Stimulated activated effector memory CD8-positive, alpha-beta T cell treated with anti-CD3 and anti-CD28 coated beads, Interleukin-12 subunit alpha, Interleukin-12 subunit beta, amount 100 ng/mL, for 72 hours (primary cell): ENCODE results near the gene CHTF18.

Experiments
- ATAC-seq: fragments of 150-1000 bp; cut with Tn5 transposase; 2 replicates; pipeline ENCODE4 v1.10.0; 2021
- DNase-seq, 2 donors: peaks; one replicate each; pipeline ENCODE4 v3.0.0; 2021 to 2022; ENCODE audit warnings: low spot score in 2 of 2
- H3K27ac Mint-ChIP-seq: one replicate; pipeline ENCODE4 v1.8.0; 2022; ENCODE audit warnings: mild to moderate bottlenecking, mixed read lengths
- H3K36me3 Mint-ChIP-seq: one replicate; pipeline ENCODE4 v1.8.0; 2022; ENCODE audit warnings: mild to moderate bottlenecking, mixed read lengths
- H3K4me1 Mint-ChIP-seq: one replicate; pipeline ENCODE4 v1.8.0; 2022; ENCODE audit warnings: mixed read lengths
- H3K4me3 Mint-ChIP-seq: one replicate; pipeline ENCODE4 v1.8.0; 2022; ENCODE audit warnings: mild to moderate bottlenecking, mixed read lengths
- H3K9me3 Mint-ChIP-seq: one replicate; pipeline ENCODE4 v1.8.0; 2022; ENCODE audit warnings: mixed read lengths

Gene CHTF18

GRCh38 chr16:792221-792995 is 4.0 kb downstream of the CHTF18 start:
- ATAC-seq (no peak), DNase-seq (no peak)
- H3K27ac Mint-ChIP-seq, result no peak overlapping the region
- H3K9me3 Mint-ChIP-seq, result no peaks in the 10 kb centered on the region
- H3K4me1 Mint-ChIP-seq, result peaks cover 13% of the 10 kb centered on the region
- no peak overlapping the region for H3K4me3 Mint-ChIP-seq
- peaks cover 21% of the 10 kb centered on the region for H3K36me3 Mint-ChIP-seq

GRCh38 chr16:793414-793813 is 5.0 kb downstream of the CHTF18 start:
- Mint-ChIP-seq H3K4me3 (no peak overlapping the region), H3K4me1 (peaks cover 13% of the 10 kb centered on the region), H3K36me3 (peaks cover 17% of the 10 kb centered on the region), H3K27ac (no peak overlapping the region), H3K9me3 (no peaks in the 10 kb centered on the region)
- DNase-seq (no peak), ATAC-seq (no peak)

GRCh38 chr16:794091-794822 is 5.8 kb downstream of the CHTF18 start:
- no peak overlapping the region for H3K27ac Mint-ChIP-seq
- H3K36me3 Mint-ChIP-seq, result peaks cover 17% of the 10 kb centered on the region
- H3K9me3 Mint-ChIP-seq, result no peaks in the 10 kb centered on the region
- no peak overlapping the region for H3K4me3 Mint-ChIP-seq
- ATAC-seq (no peak), DNase-seq (no peak)
- H3K4me1 Mint-ChIP-seq, result peaks cover 13% of the 10 kb centered on the region

- H3K4me3 Mint-ChIP-seq, result no peak overlapping the region
- no peak for ATAC-seq
- H3K4me1 Mint-ChIP-seq, result peaks cover 13% of the 10 kb centered on the region
- no peak overlapping the region for H3K27ac Mint-ChIP-seq
- peaks cover 17% of the 10 kb centered on the region for H3K36me3 Mint-ChIP-seq
- no peak for DNase-seq
- no peaks in the 10 kb centered on the region for H3K9me3 Mint-ChIP-seq
Observed at GRCh38 chr16:794853-795466, 6.5 kb downstream of the CHTF18 start.

- Mint-ChIP-seq H3K36me3 (peaks cover 11% of the 10 kb centered on the region), H3K4me3 (no peak overlapping the region), H3K4me1 (peaks cover 13% of the 10 kb centered on the region), H3K9me3 (no peaks in the 10 kb centered on the region), H3K27ac (no peak overlapping the region)
- DNase-seq (no peak), ATAC-seq (no peak)
Observed at GRCh38 chr16:795580-796229, 7.3 kb downstream of the CHTF18 start.

- no peak overlapping the region for H3K27ac Mint-ChIP-seq
- H3K4me1 Mint-ChIP-seq, result peaks cover 8% of the 10 kb centered on the region
- DNase-seq (no peak), ATAC-seq (no peak)
- no peaks in the 10 kb centered on the region for H3K9me3 Mint-ChIP-seq
- H3K36me3 Mint-ChIP-seq, result peaks cover 3% of the 10 kb centered on the region
- H3K4me3 Mint-ChIP-seq, result no peak overlapping the region
Observed at GRCh38 chr16:796296-797119, 8.1 kb downstream of the CHTF18 start.

GRCh38 chr16:797120-797420 is 8.7 kb downstream of the CHTF18 start:
- H3K36me3 Mint-ChIP-seq, result no peaks in the 10 kb centered on the region
- no peaks in the 10 kb centered on the region for H3K9me3 Mint-ChIP-seq
- ATAC-seq, result peak; percentile 41
- DNase-seq, result no peak
- H3K4me3 Mint-ChIP-seq, result no peak overlapping the region
- no peak overlapping the region for H3K27ac Mint-ChIP-seq
- peaks cover 4% of the 10 kb centered on the region for H3K4me1 Mint-ChIP-seq

- ATAC-seq, result no peak
Observed at GRCh38 chr16:797686-798085, 9.3 kb downstream of the CHTF18 start.

GRCh38 chr16:798666-799065 is 10.2 kb downstream of the CHTF18 start:
- Mint-ChIP-seq H3K27ac (no peak overlapping the region), H3K36me3 (no peaks in the 10 kb centered on the region), H3K9me3 (no peaks in the 10 kb centered on the region), H3K4me3 (no peak overlapping the region), H3K4me1 (peaks cover 4% of the 10 kb centered on the region)
- DNase-seq (no peak), ATAC-seq (no peak)

More at GRCh38 chr16:797686-798085, 9.3 kb downstream of the CHTF18 start:
- Mint-ChIP-seq H3K9me3 (no peaks in the 10 kb centered on the region), H3K27ac (no peak overlapping the region), H3K36me3 (no peaks in the 10 kb centered on the region), H3K4me1 (peaks cover 4% of the 10 kb centered on the region), H3K4me3 (no peak overlapping the region)
- DNase-seq, result no peak

- H3K4me1 Mint-ChIP-seq, result peaks cover 4% of the 10 kb centered on the region
- DNase-seq (no peak), ATAC-seq (no peak)
- no peak overlapping the region for H3K27ac Mint-ChIP-seq
- no peaks in the 10 kb centered on the region for H3K9me3 Mint-ChIP-seq
- H3K4me3 Mint-ChIP-seq, result no peak overlapping the region
- no peaks in the 10 kb centered on the region for H3K36me3 Mint-ChIP-seq
Observed at GRCh38 chr16:799111-799947, 10.9 kb downstream of the CHTF18 start.

GRCh38 chr16:799948-800833 is 11.8 kb downstream of the CHTF18 start, which contains the start of gene GNG13:
Gene GNG13, minus strand, starts transcription at chr16:800734. Its CDS starts 1,657 bp downstream, at chr16:799077.
- no peaks in the 10 kb centered on the region for H3K9me3 Mint-ChIP-seq
- no peak within 1 kb of the TSS for H3K27ac Mint-ChIP-seq
- H3K36me3 Mint-ChIP-seq, result no peaks in the 10 kb centered on the region
- H3K4me1 Mint-ChIP-seq, result peaks cover 4% of the 10 kb centered on the region
- DNase-seq (no peak), ATAC-seq (peak; percentile 4)
- H3K4me3 Mint-ChIP-seq, result no peak within 1 kb of the TSS

GRCh38 chr16:800834-801511 is 12.6 kb downstream of the CHTF18 start:
- Mint-ChIP-seq H3K9me3 (no peaks in the 10 kb centered on the region), H3K4me3 (no peak overlapping the region), H3K36me3 (peaks cover 3% of the 10 kb centered on the region), H3K4me1 (peaks cover 1% of the 10 kb centered on the region), H3K27ac (no peak overlapping the region)
- no peak for DNase-seq
- no peak for ATAC-seq
